ENCODE measurements around the gene KNDC1.

The KNDC1 gene

DNA sequence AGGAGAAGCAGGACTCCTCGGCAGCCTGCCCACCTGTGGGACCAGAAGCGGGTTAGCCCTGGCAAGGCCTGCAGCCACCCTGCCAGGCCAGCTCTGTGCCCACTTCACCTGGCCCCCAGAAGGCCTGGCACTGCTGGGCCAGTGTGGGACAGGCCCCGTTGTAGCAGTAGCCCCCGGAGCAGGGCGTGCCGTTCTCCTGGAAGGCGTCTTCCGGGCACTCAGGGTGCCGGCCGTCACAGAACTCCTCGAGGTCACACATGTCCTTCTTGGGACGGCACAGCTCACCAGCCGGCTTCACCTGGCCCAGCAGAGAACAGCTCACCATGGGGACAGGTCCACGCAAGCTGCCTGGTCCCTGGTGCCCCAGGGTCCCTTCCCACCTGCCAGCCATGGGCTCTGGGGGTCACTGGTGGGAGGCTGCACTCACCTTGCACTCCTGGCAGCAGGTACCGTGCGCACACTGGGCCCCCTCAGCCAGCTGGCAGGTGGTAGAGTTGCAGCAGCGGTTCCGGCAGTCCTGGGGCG lies 110.8 kb downstream of the KNDC1 start:
- H3K27me3 Mint-ChIP-seq, result no peaks in the 10 kb centered on the region
- H3K27ac Mint-ChIP-seq, result no peak overlapping the region
- no peak for ATAC-seq (replicated peaks)
- no peak for DNase-seq
- no peaks in the 10 kb centered on the region for H3K9me3 Mint-ChIP-seq
- H3K4me3 Mint-ChIP-seq, result no peak overlapping the region
- H3K4me1 Mint-ChIP-seq (ENCODE audit: low read depth in 2 of 2), result peaks cover under 1 to 13% of the 10 kb centered on the region in 2 donors
- H3K36me3 Mint-ChIP-seq (ENCODE audit: insufficient read depth), result peaks cover 52% of the 10 kb centered on the region

- Mint-ChIP-seq H3K27ac (no peak overlapping the region), H3K36me3 (ENCODE audit: insufficient read depth) (peaks cover 57% of the 10 kb centered on the region), H3K4me1 (ENCODE audit: low read depth in 2 of 2) (peaks cover 0 to 14% of the 10 kb centered on the region in 2 donors), H3K9me3 (no peaks in the 10 kb centered on the region), H3K27me3 (no peaks in the 10 kb centered on the region), H3K4me3 (no peak overlapping the region)
- ATAC-seq (replicated peaks) (no peak), DNase-seq (no peak)
Measured at GRCh38 chr10:133271521-133272300, 111.7 kb downstream of the KNDC1 start.

- Mint-ChIP-seq H3K36me3 (ENCODE audit: insufficient read depth) (peaks cover 55% of the 10 kb centered on the region), H3K27me3 (no peaks in the 10 kb centered on the region), H3K4me3 (no peak overlapping the region), H3K4me1 (ENCODE audit: low read depth in 2 of 2) (peaks cover under 1 to 14% of the 10 kb centered on the region in 2 donors), H3K9me3 (no peaks in the 10 kb centered on the region), H3K27ac (peak overlapping the region in 1 of 2 donors; percentile 22)
- ATAC-seq (replicated peaks) (no peak), DNase-seq (no peak)
Measured at GRCh38 chr10:133272301-133272963, 112.4 kb downstream of the KNDC1 start.

- Mint-ChIP-seq H3K4me1 (ENCODE audit: low read depth in 2 of 2) (peaks cover 6 to 19% of the 10 kb centered on the region in 2 donors), H3K9me3 (no peaks in the 10 kb centered on the region), H3K27me3 (no peaks in the 10 kb centered on the region), H3K36me3 (ENCODE audit: insufficient read depth) (peaks cover 56% of the 10 kb centered on the region), H3K27ac (peak overlapping the region; percentile 22 to 51), H3K4me3 (no peak overlapping the region)
- DNase-seq (no peak), ATAC-seq (replicated peaks) (no peak)
Measured at GRCh38 chr10:133272964-133273420, 113.0 kb downstream of the KNDC1 start.

GRCh38 chr10:133273534-133274143 lies 113.6 kb downstream of the KNDC1 start:
- no peaks in the 10 kb centered on the region for H3K9me3 Mint-ChIP-seq
- DNase-seq, result no peak
- no peaks in the 10 kb centered on the region for H3K27me3 Mint-ChIP-seq
- H3K4me3 Mint-ChIP-seq, result peak overlapping the region in 1 of 2 donors; percentile 14
- ATAC-seq (replicated peaks), result no peak
- H3K36me3 Mint-ChIP-seq (ENCODE audit: insufficient read depth), result peaks cover 63% of the 10 kb centered on the region
- H3K27ac Mint-ChIP-seq, result peak overlapping the region in 1 of 2 donors; percentile 51
- H3K4me1 Mint-ChIP-seq (ENCODE audit: low read depth in 2 of 2), result peaks cover 12 to 26% of the 10 kb centered on the region in 2 donors

- Mint-ChIP-seq H3K4me3 (peak overlapping the region; percentile 87 to 91), H3K27me3 (no peaks in the 10 kb centered on the region), H3K9me3 (no peaks in the 10 kb centered on the region), H3K36me3 (ENCODE audit: insufficient read depth) (peaks cover 62% of the 10 kb centered on the region), H3K4me1 (ENCODE audit: low read depth in 2 of 2) (peaks cover 19 to 35% of the 10 kb centered on the region in 2 donors), H3K27ac (peak overlapping the region; percentile 92 to 99)
- DNase-seq (peak; percentile 70 to 77 (median 70)), ATAC-seq (replicated peaks) (peak; percentile 56)
Measured at GRCh38 chr10:133274751-133275683, 115.0 kb downstream of the KNDC1 start.

- peak; percentile 31 to 49 (median 39) for DNase-seq
Measured at GRCh38 chr10:133275684-133276092, 115.7 kb downstream of the KNDC1 start.

More at GRCh38 chr10:133275684-133276092, 115.7 kb downstream of the KNDC1 start:
- peak overlapping the region; percentile 92 to 99 for H3K27ac Mint-ChIP-seq
- no peaks in the 10 kb centered on the region for H3K27me3 Mint-ChIP-seq
- H3K4me3 Mint-ChIP-seq, result peak overlapping the region; percentile 87 to 91
- peaks cover 55% of the 10 kb centered on the region for H3K36me3 Mint-ChIP-seq (ENCODE audit: insufficient read depth)
- peak; percentile 23 for ATAC-seq (replicated peaks)
- no peaks in the 10 kb centered on the region for H3K9me3 Mint-ChIP-seq
- peaks cover 19 to 35% of the 10 kb centered on the region in 2 donors for H3K4me1 Mint-ChIP-seq (ENCODE audit: low read depth in 2 of 2)

All from effector memory CD8-positive, alpha-beta T cell (primary cell).